ENCODE measurements around the gene CPB2. TPM values are rescaled to one million over a fixed set of nuclear protein-coding genes. Genes with fewer than 3 reads are reported as not detected.

The CPB2 gene
- total RNA-seq, 2 experiments from 2014 or later = not detected

DNA sequence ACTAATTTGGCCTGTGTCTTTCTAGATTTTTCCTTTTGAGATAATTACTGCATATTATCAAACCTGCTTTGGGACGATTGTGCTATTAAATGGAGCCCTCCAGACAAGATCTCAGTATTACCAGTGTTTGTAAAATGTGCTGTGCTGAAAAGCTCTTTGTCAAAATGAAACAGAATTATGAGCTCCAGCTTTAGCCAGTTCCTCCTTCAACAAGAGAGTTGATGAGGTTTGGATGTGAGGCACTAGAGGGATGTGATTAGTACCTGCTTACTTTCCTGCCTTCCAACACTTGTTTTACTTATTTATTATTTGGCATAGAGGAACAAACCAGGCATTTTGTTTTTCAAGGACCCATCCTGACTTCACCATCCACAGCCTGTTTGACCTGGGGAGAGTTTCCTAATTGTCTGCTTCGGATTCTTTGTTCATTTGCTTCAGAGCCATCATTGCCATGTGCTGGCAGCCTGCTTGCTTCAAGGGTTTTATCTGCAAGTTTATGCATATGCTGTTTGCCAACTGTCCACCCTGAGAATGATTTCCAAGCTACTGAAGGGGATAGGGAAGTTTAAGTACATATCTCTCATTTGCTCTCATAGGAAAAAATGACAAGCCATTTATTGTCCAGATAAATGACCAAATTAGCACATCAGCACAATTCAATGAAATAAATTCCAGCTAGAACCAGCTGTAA, 32.9 kb upstream of the CPB2 start:
- H3K27me3 Mint-ChIP-seq = no peaks in the 10 kb centered on the region
- H3K36me3 Mint-ChIP-seq = peaks cover 76% of the 10 kb centered on the region
- DNase-seq (no peak), ATAC-seq (no peak)
- CTCF ChIA-PET = no interaction called here
- H3K9me3 Mint-ChIP-seq (ENCODE audit: low read depth) = no peaks in the 10 kb centered on the region
- no peak overlapping the region for H3K4me3 Mint-ChIP-seq
- H3K27ac Mint-ChIP-seq = peak overlapping the region; percentile 38
- H3K4me1 Mint-ChIP-seq = peaks cover 40% of the 10 kb centered on the region

DNA sequence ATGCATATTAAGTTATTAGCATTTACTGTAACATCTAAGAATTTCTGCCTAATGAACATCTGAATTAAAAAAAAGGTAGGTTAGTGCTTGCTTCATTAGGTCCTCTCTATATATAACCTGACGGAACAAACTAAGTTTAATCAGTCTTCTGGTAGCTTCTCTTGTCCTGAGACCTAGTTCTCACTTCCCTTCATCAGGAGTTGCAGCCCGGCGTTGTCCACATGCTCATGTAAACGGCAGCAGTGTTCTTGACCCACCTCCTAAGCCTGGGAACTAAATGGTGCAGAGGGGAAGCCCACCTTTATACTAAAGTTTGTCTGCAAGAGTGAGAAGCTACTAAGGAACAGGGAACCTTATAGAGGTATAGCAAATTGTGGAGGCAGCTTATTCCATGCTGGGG, 31.9 kb upstream of the CPB2 start:
- CTCF ChIA-PET = interaction anchor here (1.5 to 1.7 kb wide), 2 partner anchors 22 to 24 kb away, joined by 3 to 6 read pairs; no protein-coding TSS in a partner anchor
- no peaks in the 10 kb centered on the region for H3K27me3 Mint-ChIP-seq

DNA sequence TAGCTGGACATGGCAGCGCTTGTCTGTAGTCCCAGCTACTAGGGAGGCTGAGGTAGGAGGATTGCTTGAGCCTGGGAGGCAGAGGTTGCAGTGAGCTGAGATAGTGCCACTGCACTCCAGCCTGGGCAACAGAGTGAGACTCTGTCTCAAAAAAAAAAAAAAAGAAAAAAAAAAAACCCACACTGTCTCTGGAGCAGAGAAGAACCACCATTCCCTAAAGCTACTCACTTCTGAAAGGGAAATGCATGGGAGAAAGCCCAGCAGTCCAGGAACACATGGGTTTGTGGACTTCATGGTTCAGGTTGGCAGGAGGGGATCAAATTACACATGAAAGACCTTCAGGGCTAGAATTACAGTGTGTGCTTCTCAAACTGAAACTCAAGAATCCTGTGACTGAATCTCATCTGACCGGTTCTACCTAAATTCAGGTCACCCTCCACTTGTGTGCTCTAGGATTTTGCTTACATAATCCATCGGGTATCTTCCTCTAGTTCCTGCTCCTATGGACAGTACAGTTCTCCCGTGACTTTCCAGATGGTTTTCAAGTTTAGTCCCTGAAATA, 30.2 kb upstream of the CPB2 start:
- no peak for DNase-seq
- H3K27ac Mint-ChIP-seq = peak overlapping the region; percentile 63
- peaks cover 83% of the 10 kb centered on the region for H3K36me3 Mint-ChIP-seq
- H3K4me1 Mint-ChIP-seq = peaks cover 45% of the 10 kb centered on the region
- no peak overlapping the region for H3K4me3 Mint-ChIP-seq
- no peaks in the 10 kb centered on the region for H3K27me3 Mint-ChIP-seq
- CTCF ChIA-PET = interaction anchor here (0.6 to 1.1 kb wide), 3 partner anchors 25 to 513 kb away, joined by 3 to 4 read pairs (median 3); no protein-coding TSS in a partner anchor
- no peaks in the 10 kb centered on the region for H3K9me3 Mint-ChIP-seq (ENCODE audit: low read depth)
- ATAC-seq = peak; percentile 35

More for the DNA sequence above, 31.9 kb upstream of the CPB2 start:
- DNase-seq = no peak
- Mint-ChIP-seq H3K36me3 (peaks cover 77% of the 10 kb centered on the region), H3K4me1 (peaks cover 46% of the 10 kb centered on the region), H3K27ac (peak overlapping the region; percentile 39), H3K4me3 (no peak overlapping the region), H3K9me3 (ENCODE audit: low read depth) (no peaks in the 10 kb centered on the region)
- ATAC-seq = no peak

DNA sequence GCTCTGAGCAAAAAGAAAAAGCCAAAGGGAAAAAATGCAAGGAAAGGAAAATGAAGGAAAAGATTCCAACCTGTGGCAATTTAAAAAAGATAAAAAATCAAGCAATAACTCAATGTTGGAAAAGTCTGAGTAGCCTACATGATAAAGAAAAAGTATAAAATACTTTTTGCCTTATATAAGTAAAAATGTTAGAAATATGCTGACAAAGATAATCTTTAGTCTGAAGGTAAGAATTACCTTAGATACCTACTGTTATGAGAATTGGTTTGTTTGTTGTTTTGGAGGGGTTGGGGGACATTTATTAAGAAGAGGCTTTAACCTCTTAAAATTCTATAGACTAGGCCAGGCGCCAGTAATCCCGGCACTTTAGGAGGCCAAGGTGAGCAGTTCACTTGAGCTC, 29.7 kb upstream of the CPB2 start:
- no peak for ATAC-seq
- no peak for DNase-seq
- Mint-ChIP-seq H3K27me3 (no peaks in the 10 kb centered on the region), H3K36me3 (peaks cover 85% of the 10 kb centered on the region), H3K4me1 (peaks cover 42% of the 10 kb centered on the region), H3K9me3 (ENCODE audit: low read depth) (no peaks in the 10 kb centered on the region), H3K27ac (no peak overlapping the region), H3K4me3 (no peak overlapping the region)
- CTCF ChIA-PET = interaction anchor here (1.1 kb wide), 1 partner anchor 26 kb away, joined by 4 read pairs; no protein-coding TSS in a partner anchor

DNA sequence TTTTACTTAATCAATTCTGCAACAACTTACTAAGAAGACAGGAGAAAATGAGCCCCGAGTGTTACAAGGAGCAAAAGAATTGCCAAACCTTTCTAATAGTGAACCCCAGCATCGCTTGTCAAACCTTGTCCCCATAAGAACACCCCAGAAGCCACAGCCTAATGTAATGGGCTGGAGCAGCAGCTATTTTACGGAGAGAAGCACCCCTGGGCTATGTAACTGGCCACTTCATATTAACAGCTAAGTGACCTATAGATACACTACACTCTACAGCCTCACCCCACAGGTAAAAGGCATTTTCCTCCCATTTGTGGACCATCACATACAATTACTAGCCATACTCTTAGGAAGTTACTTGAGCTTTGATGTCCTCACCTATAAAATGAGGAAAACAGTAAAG, 27.3 kb upstream of the CPB2 start:
- no peak for DNase-seq
- Mint-ChIP-seq H3K4me3 (no peak overlapping the region), H3K27ac (no peak overlapping the region), H3K36me3 (peaks cover 82% of the 10 kb centered on the region), H3K27me3 (no peaks in the 10 kb centered on the region), H3K4me1 (peaks cover 41% of the 10 kb centered on the region), H3K9me3 (ENCODE audit: low read depth) (no peaks in the 10 kb centered on the region)
- CTCF ChIA-PET = interaction anchor here (0.6 to 1.0 kb wide), 2 partner anchors 156 to 1507 kb away, joined by 3 to 4 read pairs; no protein-coding TSS in a partner anchor
- ATAC-seq = no peak

DNA sequence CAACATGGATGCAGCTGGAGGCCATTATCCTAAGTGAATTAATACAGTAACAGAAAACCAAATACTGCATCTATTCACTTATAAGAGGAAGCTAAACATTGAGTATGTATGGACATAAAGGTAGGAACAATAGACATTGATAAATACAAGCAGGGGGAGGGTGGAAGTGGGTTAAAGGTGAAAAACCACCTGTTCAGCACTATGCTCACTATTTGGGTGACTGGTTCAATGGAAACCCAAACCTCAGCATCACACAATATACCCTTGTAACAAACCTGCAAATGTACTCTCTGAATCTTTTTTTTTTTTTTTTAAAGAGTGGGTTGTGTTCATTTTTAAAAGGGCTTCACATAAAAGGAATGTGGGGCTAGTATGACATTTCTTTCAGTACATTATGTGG, 26.9 kb upstream of the CPB2 start:
- Mint-ChIP-seq H3K27ac (no peak overlapping the region), H3K27me3 (no peaks in the 10 kb centered on the region), H3K4me3 (no peak overlapping the region), H3K36me3 (peaks cover 82% of the 10 kb centered on the region), H3K9me3 (ENCODE audit: low read depth) (no peaks in the 10 kb centered on the region), H3K4me1 (peaks cover 41% of the 10 kb centered on the region)
- ATAC-seq (no peak), DNase-seq (no peak)
- CTCF ChIA-PET = interaction anchor here (0.6 kb wide), 1 partner anchor 10 kb away, joined by 3 read pairs; no protein-coding TSS in a partner anchor

DNA sequence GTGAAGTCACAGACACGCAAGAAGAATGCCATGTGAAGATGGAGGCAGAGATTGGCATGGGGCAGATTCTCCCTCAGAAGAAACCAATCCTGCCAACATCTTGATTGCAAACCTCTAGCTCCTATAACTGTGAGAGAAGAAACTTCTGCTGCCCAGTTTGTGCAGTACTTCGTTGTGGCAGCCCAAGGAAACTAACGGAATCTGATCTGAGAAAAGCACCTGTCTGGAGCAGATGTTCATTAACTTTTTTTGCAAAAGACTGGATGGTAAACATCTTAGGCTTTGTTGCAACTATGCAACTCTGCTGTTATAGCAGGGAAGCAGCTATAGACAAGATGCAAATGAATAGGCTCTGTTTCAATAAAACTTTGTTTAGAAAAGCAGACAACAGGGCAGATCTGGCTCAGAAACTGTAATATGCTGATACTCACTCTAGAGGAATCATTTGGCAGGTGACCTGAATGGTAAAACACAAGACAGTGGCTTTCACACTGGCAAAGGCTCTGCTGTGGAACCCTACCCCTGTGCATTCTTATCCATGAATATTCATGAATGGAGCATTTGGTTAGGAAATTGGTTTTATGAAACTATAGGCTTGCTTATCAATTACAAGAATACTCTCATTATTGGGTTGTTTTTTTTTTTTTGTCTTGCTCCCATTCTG, 25.3 kb upstream of the CPB2 start:
- ATAC-seq = no peak
- Mint-ChIP-seq H3K27me3 (no peaks in the 10 kb centered on the region), H3K4me3 (no peak overlapping the region), H3K9me3 (ENCODE audit: low read depth) (no peaks in the 10 kb centered on the region), H3K36me3 (peaks cover 79% of the 10 kb centered on the region), H3K27ac (no peak overlapping the region), H3K4me1 (peaks cover 41% of the 10 kb centered on the region)
- CTCF ChIA-PET = interaction anchor here (0.9 to 1.3 kb wide), 4 partner anchors 9 to 31 kb away, joined by 3 to 4 read pairs (median 3); no protein-coding TSS in a partner anchor
- no peak for DNase-seq

DNA sequence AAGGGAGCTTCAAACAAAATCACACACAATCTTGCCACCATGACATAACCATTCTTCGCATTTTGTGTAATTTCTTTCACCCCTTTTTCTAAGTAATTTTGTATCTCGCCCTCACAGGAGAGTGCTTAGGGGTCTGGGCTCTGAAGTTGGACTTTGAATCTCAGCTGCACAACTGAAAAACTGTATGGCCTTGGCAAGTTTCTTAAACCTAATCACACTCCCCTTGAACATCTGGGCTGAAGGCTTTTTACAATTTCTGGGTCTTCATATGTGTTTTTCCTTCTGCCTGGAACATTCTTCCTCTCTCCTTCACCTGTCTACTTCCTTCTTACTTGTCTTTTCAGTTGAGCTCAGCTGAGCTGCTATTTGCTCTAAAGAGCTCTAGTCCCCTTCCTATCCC, 24.3 kb upstream of the CPB2 start:
- ATAC-seq (no peak), DNase-seq (no peak)
- peak overlapping the region; percentile 3 for H3K27ac Mint-ChIP-seq
- H3K9me3 Mint-ChIP-seq (ENCODE audit: low read depth) = no peaks in the 10 kb centered on the region
- peaks cover 74% of the 10 kb centered on the region for H3K36me3 Mint-ChIP-seq
- no peak overlapping the region for H3K4me3 Mint-ChIP-seq
- peaks cover 44% of the 10 kb centered on the region for H3K4me1 Mint-ChIP-seq
- CTCF ChIA-PET = interaction anchor here (0.8 to 1.3 kb wide), 3 partner anchors 11 to 32 kb away, joined by 3 to 4 read pairs (median 4); no protein-coding TSS in a partner anchor
- H3K27me3 Mint-ChIP-seq = no peaks in the 10 kb centered on the region

DNA sequence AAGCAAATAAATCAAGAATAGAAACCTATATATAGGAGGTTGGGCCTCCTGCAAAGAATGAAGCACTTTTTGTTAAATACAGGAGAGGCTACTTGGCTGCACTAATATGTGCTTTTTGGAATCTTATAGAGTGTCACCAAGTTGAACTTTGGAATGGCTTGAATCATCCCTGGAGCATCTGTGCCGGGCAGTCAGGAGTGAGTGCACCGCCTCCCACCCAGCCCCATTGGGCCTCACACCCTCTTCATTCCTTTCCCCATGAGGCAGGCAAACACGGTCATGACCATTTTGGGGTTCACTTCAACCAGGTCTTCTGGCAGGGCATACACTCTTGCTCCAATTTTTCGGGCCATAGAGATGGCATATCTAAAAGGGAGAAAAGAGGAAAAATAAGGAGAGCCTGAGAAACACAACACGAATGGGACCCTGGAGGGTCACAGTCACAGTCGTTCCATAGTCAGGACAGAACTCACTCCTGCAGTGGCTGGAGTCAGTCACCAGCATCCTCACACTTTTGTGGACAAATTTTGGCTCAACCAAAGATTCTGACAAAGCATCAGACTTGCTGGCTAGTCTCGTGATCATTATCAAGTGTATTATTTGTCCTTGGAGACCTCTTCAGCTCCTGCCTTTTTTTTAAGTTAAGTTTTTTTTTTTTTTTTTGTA, 22.7 kb upstream of the CPB2 start:
- no peak for ATAC-seq

DNA sequence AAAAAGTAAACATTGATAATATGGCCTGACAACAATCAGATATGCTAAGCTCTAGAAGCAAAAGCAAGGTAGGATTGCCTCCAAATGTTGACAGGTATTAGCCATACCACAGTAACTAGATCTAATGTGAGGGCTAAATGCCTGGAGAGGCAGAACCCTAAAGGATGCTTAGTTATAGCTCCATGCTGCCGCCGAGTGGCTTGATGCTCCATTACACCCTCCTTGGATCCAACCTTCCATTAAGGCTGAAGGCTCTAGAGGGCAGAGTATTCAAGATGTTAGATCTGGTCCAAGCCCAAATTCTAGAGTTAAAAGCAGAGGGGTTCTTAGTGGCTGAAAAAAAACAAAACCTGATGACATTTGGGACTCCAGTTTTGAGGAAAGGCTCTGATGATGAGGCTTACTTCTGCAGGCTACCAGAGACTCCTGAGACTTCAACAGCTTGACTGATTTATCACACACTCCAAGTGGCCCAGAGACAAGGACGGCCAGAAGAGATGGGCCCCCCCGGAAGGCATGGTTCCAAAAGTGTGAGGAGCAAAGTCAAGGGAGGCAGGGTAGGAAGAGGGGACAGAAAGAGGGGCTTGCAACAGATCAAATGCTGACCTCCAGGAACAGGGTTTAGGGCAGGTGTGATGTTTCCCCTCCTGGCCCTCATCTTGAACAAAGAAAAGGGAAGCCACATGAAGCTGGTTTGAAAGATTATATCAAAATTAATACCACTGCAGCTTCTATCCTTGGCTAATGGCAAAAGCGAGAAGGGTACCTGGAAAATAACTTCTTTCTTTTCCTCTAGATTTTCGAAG, 21.9 kb upstream of the CPB2 start:
- Mint-ChIP-seq H3K27ac (peak overlapping the region; percentile 5), H3K4me1 (peaks cover 26% of the 10 kb centered on the region), H3K4me3 (no peak overlapping the region), H3K9me3 (ENCODE audit: low read depth) (no peaks in the 10 kb centered on the region), H3K36me3 (peaks cover 52% of the 10 kb centered on the region), H3K27me3 (no peaks in the 10 kb centered on the region)
- DNase-seq = peak; percentile 76
- ATAC-seq = peak; percentile 84
- CTCF ChIA-PET = interaction anchor here (0.6 to 2.9 kb wide), 23 partner anchors 11 to 503 kb away, joined by 3 to 22 read pairs (median 5); no protein-coding TSS in a partner anchor

More for the DNA sequence above, 22.7 kb upstream of the CPB2 start:
- Mint-ChIP-seq H3K36me3 (peaks cover 59% of the 10 kb centered on the region), H3K9me3 (ENCODE audit: low read depth) (no peaks in the 10 kb centered on the region), H3K27ac (no peak overlapping the region), H3K27me3 (no peaks in the 10 kb centered on the region), H3K4me3 (no peak overlapping the region), H3K4me1 (peaks cover 32% of the 10 kb centered on the region)
- CTCF ChIA-PET = interaction anchor here (1.2 to 2.9 kb wide), 12 partner anchors 13 to 502 kb away, joined by 3 to 22 read pairs (median 6); no protein-coding TSS in a partner anchor
- DNase-seq = no peak

DNA sequence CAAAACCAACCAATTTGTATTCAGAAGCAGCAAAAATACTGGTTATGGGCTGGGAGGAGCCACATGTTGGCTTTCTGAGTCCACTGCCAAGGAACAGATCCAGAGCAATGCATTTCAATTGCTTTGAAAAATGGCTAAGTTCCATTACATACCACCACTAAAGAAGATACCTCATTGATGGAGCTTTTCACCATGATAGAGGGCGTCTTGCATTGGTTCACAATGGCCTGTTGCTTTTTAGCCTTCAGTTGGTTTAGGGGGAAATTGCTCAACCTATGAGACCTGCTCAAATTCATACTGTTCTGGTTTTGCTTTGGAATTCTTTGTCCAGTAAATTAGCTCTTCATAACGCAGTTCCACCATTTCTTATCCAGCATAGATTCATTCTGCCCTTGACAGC, 21.2 kb upstream of the CPB2 start:
- H3K27ac Mint-ChIP-seq = peak overlapping the region; percentile 9
- no peaks in the 10 kb centered on the region for H3K9me3 Mint-ChIP-seq (ENCODE audit: low read depth)
- ATAC-seq (no peak), DNase-seq (no peak)
- H3K36me3 Mint-ChIP-seq = peaks cover 45% of the 10 kb centered on the region
- H3K4me1 Mint-ChIP-seq = peaks cover 23% of the 10 kb centered on the region
- CTCF ChIA-PET = interaction anchor here (0.6 to 2.9 kb wide), 24 partner anchors 10 to 503 kb away, joined by 3 to 22 read pairs (median 5); no protein-coding TSS in a partner anchor
- H3K27me3 Mint-ChIP-seq = no peaks in the 10 kb centered on the region
- no peak overlapping the region for H3K4me3 Mint-ChIP-seq

Data from activated CD8-positive, alpha-beta memory T cell treated with anti-CD3 and anti-CD28 coated beads, Interleukin-2, amount 10 ng/mL, durations not matched to agents 7 days and 5 days (primary cell).